HepG2 (cell line): ENCODE data around the gene RHBDD1. TPM values are rescaled to one million over a fixed set of nuclear protein-coding genes. Genes with fewer than 3 reads are reported as not detected.

ENCODE experiments used
- CC2D1A ChIP-seq: sonication (generic); formaldehyde crosslinking; IDR thresholded peaks from 2 replicates; pipeline ENCODE4 v1.8.1; 2023; ENCODE audit warnings: mild to moderate bottlenecking, missing genetic modification reagents
- CENPX ChIP-seq: sonication (generic); formaldehyde crosslinking; IDR thresholded peaks from 2 replicates; pipeline ENCODE4 v1.9.0; 2021; ENCODE audit warnings: mild to moderate bottlenecking, missing genetic modification reagents, moderate library complexity
- CREM ChIP-seq, 2 experiments: sonication (generic) in 1 of 2; formaldehyde crosslinking in 1 of 2; IDR thresholded peaks; 2 replicates each; pipeline versions ENCODE4 v1.4.0 to v1.6.1; 2016 to 2020; ENCODE audit warnings: antibody characterized with exemption in 1 of 2, mild to moderate bottlenecking in 1 of 2, missing genetic modification reagents in 1 of 2
- DMAP1 ChIP-seq: IDR thresholded peaks from 2 replicates; pipeline ENCODE4 v1.6.1; 2016
- FOXK2 ChIP-seq: fragments of 450-650 bp; IDR thresholded peaks from 2 replicates; pipeline ENCODE4 v1.6.1; 2016
- HOXA7 ChIP-seq: sonication (generic); formaldehyde crosslinking; IDR thresholded peaks from 2 replicates; pipeline ENCODE4 v1.8.1; 2022; ENCODE audit warnings: mild to moderate bottlenecking, missing genetic modification reagents, moderate library complexity
- KDM1A ChIP-seq: IDR thresholded peaks from 2 replicates; pipeline ENCODE4 v1.6.1; 2016; ENCODE audit warnings: missing compliant biosample characterization
- SMAD3 ChIP-seq: sonication (generic); formaldehyde crosslinking; IDR thresholded peaks from 2 replicates; pipeline ENCODE4 v1.4.0; 2020; ENCODE audit warnings: missing genetic modification reagents
- SP4 ChIP-seq: sonication (generic); formaldehyde crosslinking; IDR thresholded peaks from 2 replicates; pipeline ENCODE4 v1.8.1; 2023; ENCODE audit warnings: mild to moderate bottlenecking, missing genetic modification reagents
- SRSF1 ChIP-seq: fragments of 200-400 bp; formaldehyde crosslinking; optimal IDR thresholded peaks from 2 replicates; pipeline ENCODE3; 2017; ENCODE audit warnings: mild to moderate bottlenecking, low read depth, low read length, moderate library complexity
- YEATS4 ChIP-seq: sonication (generic); formaldehyde crosslinking; IDR thresholded peaks from 2 replicates; pipeline ENCODE4 v1.4.0; 2020; ENCODE audit warnings: missing genetic modification reagents, borderline replicate concordance
- ZKSCAN5 ChIP-seq: sonication (generic); formaldehyde crosslinking; IDR thresholded peaks from 2 replicates; pipeline ENCODE4 v1.5.1; 2020; ENCODE audit warnings: mild to moderate bottlenecking, missing genetic modification reagents
- ZNF510 ChIP-seq: sonication (generic); formaldehyde crosslinking; IDR thresholded peaks from 2 replicates; pipeline ENCODE4 v1.4.0; 2020; ENCODE audit warnings: low read depth, mild to moderate bottlenecking, missing genetic modification reagents
- ZNF775 ChIP-seq: sonication (generic); formaldehyde crosslinking; IDR thresholded peaks from 2 replicates; pipeline ENCODE4 v1.4.0; 2020; ENCODE audit warnings: missing genetic modification reagents, mild to moderate bottlenecking, moderate library complexity, borderline replicate concordance
- polyA plus RNA-seq, 8 experiments: library from polyadenylated mRNA; depleted of rRNA in 3 of 8; stranded (reverse) in 7 of 8; unstranded in 1 of 8; fragments of >200 nt; fragmentation: Illumina TruSeq in 4 of 8; extraction: Trizol in 4 of 8; gene quantifications; 2 replicates each; pipeline versions ENCODE4 v1.2.1 to v1.2.3, GENCODE V29; 2011 to 2016; ENCODE audit warnings: low read depth in 4 of 8, missing spikeins in 1 of 8, mixed read lengths in 1 of 8; ENCODE audit not compliant: insufficient read depth in 1 of 8
- total RNA-seq, 5 experiments: library from RNA; depleted of rRNA; stranded (reverse); fragments of >200 nt; fragmentation: Illumina TruSeq; extraction: Trizol; gene quantifications; 2 replicates each; pipeline ENCODE4 v1.2.3, GENCODE V29; 2016; ENCODE audit warnings: low read depth in 1 of 5
- TF ChIP-seq, protein P1 (sequence below): sonication (generic); formaldehyde crosslinking; IDR thresholded peaks from 2 replicates; pipeline ENCODE4 v1.9.0; 2021; ENCODE audit warnings: missing genetic modification reagents, mild to moderate bottlenecking, borderline replicate concordance
- TF ChIP-seq, protein P2 (sequence below): fragments of 450-650 bp; IDR thresholded peaks from 2 replicates; pipeline ENCODE4 v1.6.1; 2017; ENCODE audit warnings: mild to moderate bottlenecking
- TF ChIP-seq, protein P3 (sequence below): sonication (generic); formaldehyde crosslinking; IDR thresholded peaks from 2 replicates; pipeline ENCODE4 v1.8.0; 2022; ENCODE audit warnings: mild to moderate bottlenecking, missing genetic modification reagents, moderate library complexity
- TF ChIP-seq, protein P4 (sequence below): sonication (generic); formaldehyde crosslinking; IDR thresholded peaks from 2 replicates; pipeline ENCODE4 v1.5.1; 2020; ENCODE audit warnings: mild to moderate bottlenecking, missing genetic modification reagents, moderate library complexity
- TF ChIP-seq, protein P5 (sequence below): IDR thresholded peaks from 2 replicates; pipeline ENCODE4 v1.6.1; 2016

The RHBDD1 gene
- total and polyA plus RNA-seq, 2 of the 13 experiments (the other 11 are each of a cell fraction or from before 2014, with no cell fraction given) = 8.2 to 9.5 TPM

DNA sequence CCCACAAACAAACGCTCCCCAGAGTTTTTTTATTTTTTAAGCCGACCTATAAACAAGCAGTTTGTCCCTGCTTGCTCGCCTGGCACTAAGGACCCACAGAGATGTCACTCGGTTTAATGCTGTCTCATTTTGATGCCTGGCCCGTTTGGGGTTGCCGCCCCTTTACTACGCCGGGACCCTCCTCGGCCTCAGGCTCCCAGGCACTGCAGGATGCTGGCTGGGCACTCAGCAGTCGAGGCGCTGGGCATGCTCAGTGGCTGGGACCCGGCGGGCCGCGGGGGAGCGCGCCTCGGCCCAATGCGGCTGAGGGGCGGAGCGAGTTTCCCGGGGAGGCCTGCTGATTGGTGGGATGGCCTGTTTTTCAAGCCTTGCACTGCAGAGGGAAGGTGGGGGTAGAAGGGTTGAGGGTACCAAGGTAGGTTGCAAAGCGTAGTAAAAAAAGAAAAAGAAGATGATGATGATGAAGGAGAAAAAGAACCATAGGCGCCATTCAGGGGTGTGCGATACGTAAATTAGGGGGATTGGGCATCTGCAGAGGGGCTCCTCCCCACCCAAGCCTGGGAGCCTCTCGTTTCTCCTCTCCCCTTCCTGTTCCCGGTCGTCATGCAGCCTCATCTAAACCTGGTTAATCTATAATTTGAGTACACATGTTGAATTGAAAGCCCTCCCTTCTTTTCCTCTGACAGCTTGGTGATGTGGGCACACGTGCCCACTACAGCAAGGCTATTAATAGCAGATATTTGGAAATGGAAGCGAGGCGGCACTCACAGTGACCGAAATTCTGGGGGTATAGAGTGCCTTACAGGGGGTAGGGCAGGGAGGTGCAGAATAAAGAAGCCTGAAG lies 34.7 kb upstream of the RHBDD1 start (continued):
- TF ChIP-seq, protein P1, sequence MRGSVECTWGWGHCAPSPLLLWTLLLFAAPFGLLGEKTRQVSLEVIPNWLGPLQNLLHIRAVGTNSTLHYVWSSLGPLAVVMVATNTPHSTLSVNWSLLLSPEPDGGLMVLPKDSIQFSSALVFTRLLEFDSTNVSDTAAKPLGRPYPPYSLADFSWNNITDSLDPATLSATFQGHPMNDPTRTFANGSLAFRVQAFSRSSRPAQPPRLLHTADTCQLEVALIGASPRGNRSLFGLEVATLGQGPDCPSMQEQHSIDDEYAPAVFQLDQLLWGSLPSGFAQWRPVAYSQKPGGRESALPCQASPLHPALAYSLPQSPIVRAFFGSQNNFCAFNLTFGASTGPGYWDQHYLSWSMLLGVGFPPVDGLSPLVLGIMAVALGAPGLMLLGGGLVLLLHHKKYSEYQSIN (CRISPR knock-in tag) = no peak
- TF ChIP-seq HOXA7 (CRISPR knock-in tag) (no peak), CC2D1A (CRISPR knock-in tag) (no peak), FOXK2 (no peak), CREM (IDR thresholded peaks at IDR 0.05) (peak; percentile 55), CREM (CRISPR knock-in tag; IDR thresholded peaks at IDR 0.05) (no peak), YEATS4 (CRISPR knock-in tag) (0 out of 2 replicates have a peak, but pooled peaks have one; percentile 3), CENPX (no peak), DMAP1 (CRISPR knock-in tag) (peak; percentile 66), SMAD3 (CRISPR knock-in tag) (no peak; the same call in none of the 2 replicates), ZNF775 (CRISPR knock-in tag) (no peak), SRSF1 (no peak), SP4 (peak; percentile 83), KDM1A (CRISPR knock-in tag) (no peak), ZNF510 (no peak), ZKSCAN5 (no peak)
- TF ChIP-seq, protein P2, sequence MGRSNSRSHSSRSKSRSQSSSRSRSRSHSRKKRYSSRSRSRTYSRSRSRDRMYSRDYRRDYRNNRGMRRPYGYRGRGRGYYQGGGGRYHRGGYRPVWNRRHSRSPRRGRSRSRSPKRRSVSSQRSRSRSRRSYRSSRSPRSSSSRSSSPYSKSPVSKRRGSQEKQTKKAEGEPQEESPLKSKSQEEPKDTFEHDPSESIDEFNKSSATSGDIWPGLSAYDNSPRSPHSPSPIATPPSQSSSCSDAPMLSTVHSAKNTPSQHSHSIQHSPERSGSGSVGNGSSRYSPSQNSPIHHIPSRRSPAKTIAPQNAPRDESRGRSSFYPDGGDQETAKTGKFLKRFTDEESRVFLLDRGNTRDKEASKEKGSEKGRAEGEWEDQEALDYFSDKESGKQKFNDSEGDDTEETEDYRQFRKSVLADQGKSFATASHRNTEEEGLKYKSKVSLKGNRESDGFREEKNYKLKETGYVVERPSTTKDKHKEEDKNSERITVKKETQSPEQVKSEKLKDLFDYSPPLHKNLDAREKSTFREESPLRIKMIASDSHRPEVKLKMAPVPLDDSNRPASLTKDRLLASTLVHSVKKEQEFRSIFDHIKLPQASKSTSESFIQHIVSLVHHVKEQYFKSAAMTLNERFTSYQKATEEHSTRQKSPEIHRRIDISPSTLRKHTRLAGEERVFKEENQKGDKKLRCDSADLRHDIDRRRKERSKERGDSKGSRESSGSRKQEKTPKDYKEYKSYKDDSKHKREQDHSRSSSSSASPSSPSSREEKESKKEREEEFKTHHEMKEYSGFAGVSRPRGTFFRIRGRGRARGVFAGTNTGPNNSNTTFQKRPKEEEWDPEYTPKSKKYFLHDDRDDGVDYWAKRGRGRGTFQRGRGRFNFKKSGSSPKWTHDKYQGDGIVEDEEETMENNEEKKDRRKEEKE = no peak
- TF ChIP-seq, protein P3, sequence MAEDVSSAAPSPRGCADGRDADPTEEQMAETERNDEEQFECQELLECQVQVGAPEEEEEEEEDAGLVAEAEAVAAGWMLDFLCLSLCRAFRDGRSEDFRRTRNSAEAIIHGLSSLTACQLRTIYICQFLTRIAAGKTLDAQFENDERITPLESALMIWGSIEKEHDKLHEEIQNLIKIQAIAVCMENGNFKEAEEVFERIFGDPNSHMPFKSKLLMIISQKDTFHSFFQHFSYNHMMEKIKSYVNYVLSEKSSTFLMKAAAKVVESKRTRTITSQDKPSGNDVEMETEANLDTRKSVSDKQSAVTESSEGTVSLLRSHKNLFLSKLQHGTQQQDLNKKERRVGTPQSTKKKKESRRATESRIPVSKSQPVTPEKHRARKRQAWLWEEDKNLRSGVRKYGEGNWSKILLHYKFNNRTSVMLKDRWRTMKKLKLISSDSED (CRISPR knock-in tag) = no peak
- TF ChIP-seq, protein P4, sequence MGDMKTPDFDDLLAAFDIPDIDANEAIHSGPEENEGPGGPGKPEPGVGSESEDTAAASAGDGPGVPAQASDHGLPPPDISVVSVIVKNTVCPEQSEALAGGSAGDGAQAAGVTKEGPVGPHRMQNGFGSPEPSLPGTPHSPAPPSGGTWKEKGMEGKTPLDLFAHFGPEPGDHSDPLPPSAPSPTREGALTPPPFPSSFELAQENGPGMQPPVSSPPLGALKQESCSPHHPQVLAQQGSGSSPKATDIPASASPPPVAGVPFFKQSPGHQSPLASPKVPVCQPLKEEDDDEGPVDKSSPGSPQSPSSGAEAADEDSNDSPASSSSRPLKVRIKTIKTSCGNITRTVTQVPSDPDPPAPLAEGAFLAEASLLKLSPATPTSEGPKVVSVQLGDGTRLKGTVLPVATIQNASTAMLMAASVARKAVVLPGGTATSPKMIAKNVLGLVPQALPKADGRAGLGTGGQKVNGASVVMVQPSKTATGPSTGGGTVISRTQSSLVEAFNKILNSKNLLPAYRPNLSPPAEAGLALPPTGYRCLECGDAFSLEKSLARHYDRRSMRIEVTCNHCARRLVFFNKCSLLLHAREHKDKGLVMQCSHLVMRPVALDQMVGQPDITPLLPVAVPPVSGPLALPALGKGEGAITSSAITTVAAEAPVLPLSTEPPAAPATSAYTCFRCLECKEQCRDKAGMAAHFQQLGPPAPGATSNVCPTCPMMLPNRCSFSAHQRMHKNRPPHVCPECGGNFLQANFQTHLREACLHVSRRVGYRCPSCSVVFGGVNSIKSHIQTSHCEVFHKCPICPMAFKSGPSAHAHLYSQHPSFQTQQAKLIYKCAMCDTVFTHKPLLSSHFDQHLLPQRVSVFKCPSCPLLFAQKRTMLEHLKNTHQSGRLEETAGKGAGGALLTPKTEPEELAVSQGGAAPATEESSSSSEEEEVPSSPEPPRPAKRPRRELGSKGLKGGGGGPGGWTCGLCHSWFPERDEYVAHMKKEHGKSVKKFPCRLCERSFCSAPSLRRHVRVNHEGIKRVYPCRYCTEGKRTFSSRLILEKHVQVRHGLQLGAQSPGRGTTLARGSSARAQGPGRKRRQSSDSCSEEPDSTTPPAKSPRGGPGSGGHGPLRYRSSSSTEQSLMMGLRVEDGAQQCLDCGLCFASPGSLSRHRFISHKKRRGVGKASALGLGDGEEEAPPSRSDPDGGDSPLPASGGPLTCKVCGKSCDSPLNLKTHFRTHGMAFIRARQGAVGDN (CRISPR knock-in tag) = peak; percentile 97
- TF ChIP-seq, protein P5, sequence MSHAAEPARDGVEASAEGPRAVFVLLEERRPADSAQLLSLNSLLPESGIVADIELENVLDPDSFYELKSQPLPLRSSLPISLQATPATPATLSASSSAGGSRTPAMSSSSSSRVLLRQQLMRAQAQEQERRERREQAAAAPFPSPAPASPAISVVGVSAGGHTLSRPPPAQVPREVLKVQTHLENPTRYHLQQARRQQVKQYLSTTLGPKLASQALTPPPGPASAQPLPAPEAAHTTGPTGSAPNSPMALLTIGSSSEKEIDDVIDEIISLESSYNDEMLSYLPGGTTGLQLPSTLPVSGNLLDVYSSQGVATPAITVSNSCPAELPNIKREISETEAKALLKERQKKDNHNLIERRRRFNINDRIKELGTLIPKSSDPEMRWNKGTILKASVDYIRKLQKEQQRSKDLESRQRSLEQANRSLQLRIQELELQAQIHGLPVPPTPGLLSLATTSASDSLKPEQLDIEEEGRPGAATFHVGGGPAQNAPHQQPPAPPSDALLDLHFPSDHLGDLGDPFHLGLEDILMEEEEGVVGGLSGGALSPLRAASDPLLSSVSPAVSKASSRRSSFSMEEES (CRISPR knock-in tag) = no peak; the same call in 1 of the 2 replicates
